OCI-LY7 (cell line): Measurements from ENCODE around the gene CHCHD6. TPM values are rescaled to one million over a fixed set of nuclear protein-coding genes. Genes with fewer than 3 reads are reported as not detected.

Experiments used
- BruUV-seq: library from RNA; stranded (reverse); fragments of 400-500 nt; replicated peaks from 2 replicates; lab custom pipeline; 2021; lab: Mats Ljungman, UMichigan
- CTCF ChIA-PET: fragments of 300-600 bp; sonication (Branson Sonifier 250); formaldehyde crosslinking; loops from one replicate; lab custom pipeline; 2022; ENCODE audit warnings: antibody characterized with exemption; ENCODE audit not compliant: unreplicated experiment; lab: Charles Lee
- POLR2A ChIA-PET: fragments of 300-600 bp; sonication (Branson Sonifier 250); formaldehyde crosslinking; loops from one replicate; lab custom pipeline; 2022; ENCODE audit warnings: antibody characterized with exemption; lab: Charles Lee
- DNase-seq: peaks from one replicate; pipeline ENCODE4 v3.0.0-alpha.2; 2015; ENCODE audit warnings: low spot score
- H2AFZ ChIP-seq: fragments of 200-600 bp; sonication (generic), shearing (Covaris generic); 2 replicates; pipeline ENCODE4 v1.6.1; 2014; ENCODE audit warnings: mild to moderate bottlenecking, antibody characterized with exemption, low read length, moderate library complexity
- H3K27ac ChIP-seq: fragments of 200-600 bp; sonication (generic); 2 replicates; pipeline ENCODE4 v1.5.1; 2014; ENCODE audit warnings: mixed run types, low read depth, mild to moderate bottlenecking, moderate library complexity, low read length, inconsistent platforms; ENCODE audit not compliant: poor library complexity, severe bottlenecking
- H3K36me3 ChIP-seq: fragments of 200-600 bp; sonication (generic); 2 replicates; pipeline ENCODE4 v1.6.1; 2014; ENCODE audit warnings: mild to moderate bottlenecking, antibody characterized with exemption, low read length, moderate library complexity, mixed read lengths; ENCODE audit not compliant: insufficient read depth
- H3K4me1 ChIP-seq: fragments of 200-600 bp; sonication (generic); 2 replicates; pipeline ENCODE4 v1.5.1; 2014; ENCODE audit warnings: mild to moderate bottlenecking, low read length; ENCODE audit not compliant: insufficient read depth, poor library complexity, severe bottlenecking
- H3K4me2 ChIP-seq: fragments of 200-600 bp; sonication (generic); 2 replicates; pipeline ENCODE4 v1.6.1; 2014; ENCODE audit warnings: mild to moderate bottlenecking, low read length
- H3K4me3 ChIP-seq: fragments of 200-600 bp; sonication (generic); 2 replicates; pipeline ENCODE4 v1.5.1; 2014; ENCODE audit warnings: mild to moderate bottlenecking, low read depth, low read length; ENCODE audit not compliant: poor library complexity, severe bottlenecking
- H3K79me2 ChIP-seq: fragments of 200-600 bp; sonication (generic); 2 replicates; pipeline ENCODE4 v1.6.1; 2016; ENCODE audit warnings: low read depth, mild to moderate bottlenecking, low read length, moderate library complexity, mixed read lengths; ENCODE audit not compliant: insufficient read depth
- H3K9me2 ChIP-seq: fragments of 200-600 bp; sonication (generic); 2 replicates; pipeline ENCODE4 v1.6.1; 2016; ENCODE audit warnings: mild to moderate bottlenecking, low read length, mixed read lengths; ENCODE audit not compliant: insufficient read depth
- H3K9me3 ChIP-seq: fragments of 200-600 bp; sonication (generic); 2 replicates; pipeline ENCODE4 v1.6.1; 2014; ENCODE audit warnings: mild to moderate bottlenecking, mixed run types, low read length, mixed read lengths
- H4K20me1 ChIP-seq: fragments of 200-600 bp; sonication (generic); 2 replicates; pipeline ENCODE4 v1.6.1; 2014; ENCODE audit warnings: mild to moderate bottlenecking, antibody characterized with exemption, low read length, moderate library complexity, mixed read lengths; ENCODE audit not compliant: insufficient read depth
- CTCF ChIP-seq: fragments of 200-600 bp; sonication (generic); conservative IDR thresholded peaks from 2 replicates; pipeline ENCODE4 v1.5.1; 2014; ENCODE audit warnings: mild to moderate bottlenecking, antibody characterized with exemption, low read length, moderate library complexity, mixed read lengths
- EZH2phosphoT487 ChIP-seq: fragments of 200-600 bp; sonication (generic); IDR thresholded peaks from 2 replicates; pipeline ENCODE4 v1.6.1; 2018; ENCODE audit warnings: low read depth, borderline replicate concordance, mild to moderate bottlenecking, mixed run types, antibody characterized with exemption, low read length, moderate library complexity, mixed read lengths
- intact Hi-C: fragments of 100-400 bp; cut with micrococcal nuclease; formaldehyde crosslinking; loops from one replicate; pipeline ENCODE4 v1.10.0; 2022; ENCODE audit not compliant: unreplicated experiment
- total RNA-seq, 2 experiments: library from RNA; depleted of rRNA in 1 of 2; stranded (reverse); fragments of >200 nt in 1 of 2; shearing (Covaris generic) in 1 of 2; gene quantifications; 2 replicates each; pipeline ENCODE4 v1.2.3, GENCODE V29; 2014 to 2022

Gene CHCHD6
- total RNA-seq, 2 experiments from 2014 or later, result 14.7 to 21.2 TPM

GRCh38 chr3:126968391-126969390 lies 264.7 kb downstream of the CHCHD6 start:
- no TSS peak for BruUV-seq
- no peak overlapping the region for H3K27ac ChIP-seq
- ChIA-PET CTCF (interaction anchor here (0.6 kb wide), 1 partner anchor 146 kb away, joined by 3 read pairs; no protein-coding TSS in a partner anchor), POLR2A (no interaction called here)
- no peak overlapping the region for H3K4me3 ChIP-seq
- H4K20me1 ChIP-seq, result no peaks in the 10 kb centered on the region
- H3K9me2 ChIP-seq, result no peaks in the 10 kb centered on the region
- no peaks in the 10 kb centered on the region for H3K36me3 ChIP-seq
- no peaks in the 10 kb centered on the region for H3K4me1 ChIP-seq
- no peaks in the 10 kb centered on the region for H3K79me2 ChIP-seq
- no peak for TF ChIP-seq CTCF
- intact Hi-C loops, result no loop called here
- H2AFZ ChIP-seq, result no peak overlapping the region
- DNase-seq, result no peak
- no peaks in the 10 kb centered on the region for H3K9me3 ChIP-seq
- no peak overlapping the region for H3K4me2 ChIP-seq

DNA sequence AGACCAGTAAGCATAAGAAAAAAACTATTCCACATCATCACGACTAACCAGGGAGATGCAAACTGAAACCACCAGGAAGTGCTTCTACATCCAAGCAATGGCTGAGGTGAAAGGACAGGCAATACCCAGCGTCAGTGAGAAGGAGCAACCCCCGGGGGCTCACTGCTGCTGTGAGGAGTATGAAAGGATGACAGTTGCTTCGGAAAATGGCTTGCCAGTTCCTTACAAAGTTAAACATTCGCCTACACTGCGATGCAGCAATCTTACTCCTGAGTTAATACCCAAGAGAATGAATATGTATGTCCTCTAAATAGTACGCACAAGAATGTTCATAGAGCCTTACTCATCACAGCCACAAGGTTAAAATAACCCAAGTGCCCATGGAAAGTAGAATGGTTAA lies 265.5 kb downstream of the CHCHD6 start:
- no peak overlapping the region for H3K4me2 ChIP-seq
- H3K9me2 ChIP-seq, result no peaks in the 10 kb centered on the region
- no peaks in the 10 kb centered on the region for H4K20me1 ChIP-seq
- no peak for DNase-seq
- no peak overlapping the region for H2AFZ ChIP-seq
- no TSS peak for BruUV-seq
- no peak overlapping the region for H3K4me3 ChIP-seq
- CTCF ChIA-PET, result no interaction called here
- H3K4me1 ChIP-seq, result no peaks in the 10 kb centered on the region
- H3K36me3 ChIP-seq, result no peaks in the 10 kb centered on the region
- intact Hi-C loops, result no loop called here
- TF ChIP-seq CTCF (no peak), EZH2phosphoT487 (no peak)
- no peak overlapping the region for H3K27ac ChIP-seq
- no peaks in the 10 kb centered on the region for H3K79me2 ChIP-seq
- peaks cover 7% of the 10 kb centered on the region for H3K9me3 ChIP-seq
- POLR2A ChIA-PET, result interaction anchor here (0.6 to 1.2 kb wide), 2 partner anchors 14 to 1853 kb away, joined by 3 to 4 read pairs; no protein-coding TSS in a partner anchor

GRCh38 chr3:126970101-126970500 lies 266.1 kb downstream of the CHCHD6 start:
- intact Hi-C loops, result no loop called here
- H4K20me1 ChIP-seq, result no peaks in the 10 kb centered on the region
- H3K36me3 ChIP-seq, result no peaks in the 10 kb centered on the region
- DNase-seq, result no peak
- H3K4me3 ChIP-seq, result no peak overlapping the region
- POLR2A ChIA-PET, result interaction anchor here (0.6 to 1.2 kb wide), 2 partner anchors 14 to 1310 kb away, joined by 3 to 4 read pairs; no protein-coding TSS in a partner anchor
- H3K4me1 ChIP-seq, result no peaks in the 10 kb centered on the region
- no peaks in the 10 kb centered on the region for H3K9me2 ChIP-seq
- H3K79me2 ChIP-seq, result no peaks in the 10 kb centered on the region
- no TSS peak for BruUV-seq
- CTCF ChIA-PET, result no interaction called here
- no peak for TF ChIP-seq CTCF
- TF ChIP-seq EZH2phosphoT487, result no peak
- H3K9me3 ChIP-seq, result peaks cover 12% of the 10 kb centered on the region
- H3K27ac ChIP-seq, result no peak overlapping the region
- no peak overlapping the region for H3K4me2 ChIP-seq
- H2AFZ ChIP-seq, result no peak overlapping the region
